Heart left ventricle (tissue), 16 donors: Measurements from ENCODE around the gene DMD. TPM values are rescaled to one million over a fixed set of nuclear protein-coding genes. Genes with fewer than 3 reads are reported as not detected.

Experiments
- ATAC-seq, 4 donors: fragments of 200-7000 bp; cut with Tn5 transposase; one replicate each; pipeline ENCODE4 v1.9.1; 2020 to 2022; ENCODE audit warnings: moderate library complexity in 4 of 4, mild to moderate bottlenecking in 3 of 4, moderate number of reproducible peaks in 1 of 4
- DNase-seq, 5 donors: peaks; one replicate each; pipeline ENCODE4 v3.0.0-alpha.2; 2020
- H3K27ac ChIP-seq, 12 donors: fragments of 200-600 bp; sonication (generic) in 4 of 12; one replicate each; pipeline versions ENCODE4 v1.5.0 to v1.8.0; 2016 to 2022; ENCODE audit warnings: mild to moderate bottlenecking in 2 of 12
- H3K27me3 ChIP-seq, 9 donors: fragments of 200-600 bp; sonication (generic) in 2 of 9; one replicate each; pipeline versions ENCODE4 v1.5.1 to v1.8.0; 2016 to 2022; ENCODE audit warnings: mild to moderate bottlenecking in 3 of 9
- H3K36me3 ChIP-seq, 9 donors: fragments of 200-600 bp; sonication (generic) in 2 of 9; one replicate each; pipeline versions ENCODE4 v1.5.0 to v1.8.0; 2018 to 2022; ENCODE audit warnings: mild to moderate bottlenecking in 2 of 9
- H3K4me1 ChIP-seq, 12 donors: fragments of 200-600 bp; sonication (generic) in 4 of 12; one replicate each; pipeline versions ENCODE4 v1.5.0 to v1.8.0; 2016 to 2022; ENCODE audit warnings: mild to moderate bottlenecking in 3 of 12
- H3K4me3 ChIP-seq, 12 donors: fragments of 200-600 bp; sonication (generic) in 4 of 12; one replicate each; pipeline versions ENCODE4 v1.5.0 to v1.8.0; 2017 to 2022; ENCODE audit warnings: mild to moderate bottlenecking in 9 of 12, moderate library complexity in 4 of 12
- H3K9me3 ChIP-seq, 12 donors: fragments of 200-600 bp; sonication (generic) in 4 of 12; one replicate each; pipeline versions ENCODE4 v1.5.0 to v1.8.0; 2016 to 2022; ENCODE audit warnings: mild to moderate bottlenecking in 1 of 12
- CTCF ChIP-seq, 12 donors: fragments of 200-600 bp; sonication (generic) in 4 of 12; IDR thresholded peaks; one replicate each; pipeline versions ENCODE4 v1.5.0 to v1.8.0; 2018 to 2022; ENCODE audit warnings: antibody characterized with exemption in 12 of 12, mild to moderate bottlenecking in 5 of 12
- POLR2A ChIP-seq, 2 donors: fragments of 450-650 bp; IDR thresholded peaks; one replicate each; pipeline ENCODE4 v1.6.1; 2017; ENCODE audit warnings: antibody characterized with exemption in 2 of 2, mild to moderate bottlenecking in 2 of 2, moderate library complexity in 2 of 2
- WGBS, 4 donors: extraction: QIAGEN DNeasy Blood & Tissue Kit in 2 of 4; methylation state at CpG; one replicate each; pipeline versions ENCODE4 v1.1.5 to v1.1.7; 2013 to 2018; 5-methylcytosine and 5-hydroxymethylcytosine counted together
- intact Hi-C, 10 donors: fragments of 100-400 bp; cut with DNase I; formaldehyde crosslinking; loops; one replicate each; pipeline versions ENCODE4 v1.11.1 to v1.14.2; 2022
- polyA plus RNA-seq, 2 donors: library from polyadenylated mRNA; stranded (reverse); fragments of 200-250 nt; gene quantifications; one replicate each; pipeline ENCODE4 v1.2.3, GENCODE V29; 2013
- total RNA-seq, 9 donors: library from RNA; depleted of rRNA in 2 of 9; stranded (reverse); fragments of >200 nt in 2 of 9; fragmentation: NEBNext Ultra II Directional in 3 of 9; extraction: Animal tissue kit (Norgen Biotek cat#: 25700) in 3 of 9; gene quantifications; one replicate each; pipeline versions ENCODE4 v1.1.0 to v1.2.4, GENCODE V29; 2016 to 2023
- donor health status: ischemic (EF 13 %, LVEDD 7.1; RV severe dilation, severe dysfunction).
- donor health status: healthy with polysubstance abuse.
- donor health status: DM: no; HTN: yes; CAD: no.
- donor health status: DM: no; HTN: no; CAD: no.
- donor health status: ischemic (EF 25% LVEDD 6.9; RV normal size, moderate dysfunction).
- donor health status: ischemic (EF 25% LVEDD 5.7; RV mildly dilated, moderate dysfunction).
- donor health status: healthy.
- donor health status: DM: yes; HTN: yes; CAD: no.
- donor health status: ischemic (EF 35%, LVEDD 5.7; RV mildly dilated, moderate dysfunction).
- donor health status: nonischemic (EF 11% LVEDD 7.7; RV severe dilation, severe dysfunction).
- donor health status: DM: yes; HTN: yes; CAD: no.
- donor health status: PGD.
- donor health status: ischemic (EF 29% LVEDD 5.4; RV normal size, mild dysfunction).
- donor health status: nonischemic (EF 23%, LVEDD 6.1; RV moderate dilation, normal function).

DMD gene
- total and polyA plus RNA-seq, 11 donors: 34.7 to 236 (median 162) TPM

DNA sequence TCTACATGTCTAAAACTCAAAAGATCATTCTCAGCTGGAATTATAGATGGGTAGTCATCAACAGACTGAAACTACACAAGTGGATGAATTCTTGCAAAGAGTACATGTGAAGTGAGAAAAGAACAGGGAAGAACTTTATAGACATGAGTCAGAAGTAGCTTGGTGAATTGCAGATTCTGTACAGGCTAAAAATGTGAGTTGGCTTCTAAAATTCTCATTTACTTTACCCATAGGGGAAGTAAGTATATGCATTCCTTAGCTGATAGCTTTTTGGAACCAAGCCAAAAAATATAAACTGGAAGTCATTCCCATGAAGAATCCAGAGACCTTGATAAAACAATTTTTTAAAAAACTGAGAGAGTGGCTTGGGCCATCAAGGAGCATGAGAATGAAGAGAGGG, 1555.3 kb downstream of the DMD start:
- intact Hi-C loops: loop anchor here in 8 of 10 donors (5.0 to 10.0 kb wide), 7 partner anchors 384 to 621 kb away; no protein-coding TSS in a partner anchor
- Histone ChIP-seq H3K36me3 (no peaks in the 10 kb centered on the region), H3K4me1 (no peaks in the 10 kb centered on the region), H3K9me3 (no peaks in the 10 kb centered on the region), H3K27ac (no peak overlapping the region), H3K27me3 (no peaks in the 10 kb centered on the region), H3K4me3 (no peak overlapping the region)
- DNase-seq (no peak), ATAC-seq (no peak)
- TF ChIP-seq POLR2A (IDR thresholded peaks at IDR 0.05) (no peak), CTCF (IDR thresholded peaks at IDR 0.05) (no peak)

- DNase-seq (no peak), ATAC-seq (no peak)
- H3K36me3 ChIP-seq: no peaks in the 10 kb centered on the region
- TF ChIP-seq CTCF (IDR thresholded peaks at IDR 0.05) (no peak), POLR2A (IDR thresholded peaks at IDR 0.05) (no peak)
- no peaks in the 10 kb centered on the region for H3K27me3 ChIP-seq
- H3K27ac ChIP-seq: peak overlapping the region in 1 of 12 donors; percentile 1
- no peaks in the 10 kb centered on the region for H3K4me1 ChIP-seq
- H3K4me3 ChIP-seq: no peak overlapping the region
- intact Hi-C loops: loop anchor here in 3 of 10 donors (5.0 to 10.0 kb wide), 3 partner anchors 439 to 619 kb away; no protein-coding TSS in a partner anchor
- H3K9me3 ChIP-seq: no peaks in the 10 kb centered on the region
Measured at GRCh38 chrX:31653422-31653821, 1557.9 kb downstream of the DMD start.

DNA sequence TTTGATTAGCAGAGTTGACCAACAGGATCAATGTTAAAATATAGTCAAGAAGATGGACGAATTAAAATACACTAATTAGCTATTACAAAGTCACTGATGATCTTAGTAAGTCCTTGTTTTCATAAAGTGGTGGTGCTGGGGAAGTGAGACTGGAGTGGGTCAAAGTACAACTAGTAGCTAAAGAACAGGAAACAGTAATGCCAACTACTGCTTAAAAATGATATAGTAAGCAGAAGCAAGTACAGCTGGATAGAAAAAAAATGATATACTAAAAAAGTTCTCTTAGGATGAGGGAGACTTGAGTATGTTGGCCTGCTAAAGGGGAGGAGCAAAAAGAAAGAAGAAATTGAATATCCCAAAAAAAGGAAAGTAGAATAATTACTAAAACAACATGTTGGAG, 1558.7 kb downstream of the DMD start:
- TF ChIP-seq CTCF (IDR thresholded peaks at IDR 0.05) (no peak), POLR2A (IDR thresholded peaks at IDR 0.05) (no peak)
- intact Hi-C loops: loop anchor here in 3 of 10 donors (5.0 to 10.0 kb wide), 3 partner anchors 438 to 618 kb away; no protein-coding TSS in a partner anchor
- ATAC-seq: peak in 2 of 4 donors; percentile 28 to 38
- H3K9me3 ChIP-seq: no peaks in the 10 kb centered on the region
- H3K4me3 ChIP-seq: no peak overlapping the region
- peak overlapping the region in 1 of 12 donors; percentile 46 for H3K27ac ChIP-seq
- H3K36me3 ChIP-seq: no peaks in the 10 kb centered on the region
- WGBS, 4 donors: 40 to 76% (median 54%) methylated on average over 1 of the region's 1 CpG
- H3K27me3 ChIP-seq: no peaks in the 10 kb centered on the region
- H3K4me1 ChIP-seq: no peaks in the 10 kb centered on the region
- no peak for DNase-seq

DNA sequence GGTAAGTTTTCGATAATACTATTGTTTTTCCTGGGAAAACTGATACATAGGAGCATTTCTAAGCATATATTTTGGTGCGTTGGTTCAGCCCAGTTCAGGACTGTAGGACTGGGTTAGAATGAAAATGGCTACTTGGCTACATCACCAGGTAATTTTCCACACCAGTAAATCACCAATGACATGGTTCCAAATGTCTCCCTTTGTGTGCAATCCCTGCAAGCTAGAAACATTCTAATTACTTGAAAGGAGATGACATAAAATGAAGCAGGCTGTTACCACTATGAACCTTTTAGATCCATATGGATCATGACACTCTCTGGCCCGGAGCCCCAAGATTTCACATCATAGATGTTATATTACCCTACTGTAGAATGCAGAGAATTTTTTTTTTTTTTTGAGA, 1562.1 kb downstream of the DMD start:
- Histone ChIP-seq H3K36me3 (no peaks in the 10 kb centered on the region), H3K27me3 (no peaks in the 10 kb centered on the region), H3K4me1 (no peaks in the 10 kb centered on the region), H3K27ac (no peak overlapping the region), H3K4me3 (no peak overlapping the region), H3K9me3 (no peaks in the 10 kb centered on the region)
- no peak for DNase-seq
- TF ChIP-seq CTCF (IDR thresholded peaks at IDR 0.05) (no peak), POLR2A (IDR thresholded peaks at IDR 0.05) (no peak)
- intact Hi-C loops: loop anchor here in 1 of 10 donors (10.0 kb wide), 1 partner anchor 214 kb away; no protein-coding TSS in a partner anchor
- 74 to 98% (median 90%) methylated on average over 3 of the region's 3 CpGs for WGBS, 4 donors
- ATAC-seq: no peak
